Transverse colon (tissue), 4 donors: ENCODE data around the gene KAT8. TPM values are rescaled to one million over a fixed set of nuclear protein-coding genes. Genes with fewer than 3 reads are reported as not detected.

Source experiments
- DNase-seq: peaks from one replicate; pipeline ENCODE4 v3.0.0-alpha.2; 2019
- H3K27ac ChIP-seq, 4 donors: fragments of 200-600 bp; sonication (generic); 2 replicates each; pipeline ENCODE4 v1.5.1; 2016 to 2018; ENCODE audit warnings: inconsistent platforms in 4 of 4
- H3K27me3 ChIP-seq: fragments of 200-600 bp; sonication (generic); 2 replicates; pipeline ENCODE4 v1.5.1; 2017; ENCODE audit warnings: inconsistent platforms
- H3K36me3 ChIP-seq, 4 donors: fragments of 200-600 bp; sonication (generic); 2 replicates each; pipeline ENCODE4 v1.5.1; 2017 to 2019; ENCODE audit warnings: inconsistent platforms in 4 of 4
- H3K4me1 ChIP-seq, 4 donors: fragments of 200-600 bp; sonication (generic); 2 replicates each; pipeline ENCODE4 v1.5.1; 2017 to 2020; ENCODE audit warnings: inconsistent platforms in 4 of 4
- H3K4me3 ChIP-seq, 4 donors: fragments of 200-600 bp; sonication (generic); 1 replicate in 1 of 4; 2 replicates in 3 of 4; pipeline versions ENCODE4 v1.5.1 to v1.6.1; 2017 to 2019; ENCODE audit warnings: inconsistent platforms in 4 of 4
- H3K9me3 ChIP-seq, 2 donors: fragments of 200-600 bp; sonication (generic); 2 replicates each; pipeline ENCODE4 v1.5.1; 2017 to 2019; ENCODE audit warnings: inconsistent platforms in 2 of 2
- CTCF ChIP-seq, 5 experiments: fragments of 200-600 bp in 3 of 5; fragments of 450-650 bp in 2 of 5; sonication (generic) in 3 of 5; IDR thresholded peaks; 1 replicate in 2 of 5; 2 replicates in 3 of 5; pipeline ENCODE4 v1.5.1; 2016 to 2017; ENCODE audit warnings: antibody characterized with exemption in 5 of 5, inconsistent platforms in 3 of 5, mild to moderate bottlenecking in 2 of 5, moderate library complexity in 1 of 5
- EP300 ChIP-seq: sonication (generic); formaldehyde crosslinking; IDR thresholded peaks from one replicate; pipeline ENCODE4 v1.6.1; 2017; ENCODE audit warnings: antibody characterized with exemption, low read depth
- POLR2A ChIP-seq: fragments of 450-650 bp; IDR thresholded peaks from one replicate; pipeline ENCODE4 v1.6.1; 2016; ENCODE audit warnings: antibody characterized with exemption, mild to moderate bottlenecking, moderate library complexity
- POLR2AphosphoS5 ChIP-seq, 3 donors: sonication (generic); formaldehyde crosslinking; IDR thresholded peaks; one replicate each; pipeline ENCODE4 v1.6.1; 2016; ENCODE audit warnings: antibody characterized with exemption in 3 of 3
- WGBS, 2 donors: methylation state at CpG; one replicate each; pipeline ENCODE4 v1.1.5; 2018; ENCODE audit warnings: low coverage in 1 of 2; 5-methylcytosine and 5-hydroxymethylcytosine counted together
- in situ Hi-C, 4 donors: fragments of 200-750 bp; cut with MboI; loops; one replicate each; pipeline versions ENCODE4 v1.15.0 to v1.15.1; 2017; ENCODE audit warnings: low sequenced_read_pairs in 3 of 4, low pct_ligation_motif_present in 1 of 4, low pct_unique_long_range_greater_than_20kb in 1 of 4
- intact Hi-C: fragments of 100-400 bp; cut with DNase I; formaldehyde crosslinking; loops from one replicate; pipeline ENCODE4 v1.15.1; 2023; ENCODE audit warnings: low total_unique reads
- total RNA-seq, 4 donors: library from RNA; depleted of rRNA; stranded (reverse); fragments of >200 nt; gene quantifications; one replicate each; pipeline ENCODE4 v1.1.0, GENCODE V29; 2016

The KAT8 gene
- total RNA-seq, 4 donors from 2014 or later: 61.0 to 93.5 (median 62.1) TPM

DNA sequence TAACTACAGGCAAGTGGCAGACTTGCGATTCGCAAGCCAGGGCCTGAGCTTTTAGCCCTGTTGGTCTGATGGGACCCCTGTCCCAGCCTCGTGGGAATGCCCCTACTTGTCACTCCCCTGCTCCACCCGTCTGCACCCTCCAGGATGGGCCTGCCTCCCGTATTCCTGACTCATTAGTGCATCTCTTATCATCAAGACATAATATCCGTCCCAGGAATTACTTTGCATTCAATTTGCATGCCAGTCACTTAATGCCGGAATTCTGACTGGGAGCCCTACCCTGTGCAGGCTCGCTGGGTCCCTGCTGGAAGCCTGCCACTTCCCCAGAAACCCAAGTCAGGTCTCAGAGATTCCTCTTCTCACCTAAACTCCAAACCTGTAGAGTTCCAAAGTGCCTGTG lies 32.1 kb upstream of the KAT8 start:
- Histone ChIP-seq H3K4me1 (no peaks in the 10 kb centered on the region), H3K27ac (no peak overlapping the region), H3K9me3 (no peaks in the 10 kb centered on the region), H3K4me3 (no peak overlapping the region), H3K27me3 (no peaks in the 10 kb centered on the region), H3K36me3 (peaks cover 0 to 6% (median 2%) of the 10 kb centered on the region in 4 donors)
- TF ChIP-seq POLR2AphosphoS5 (IDR thresholded peaks at IDR 0.05) (no peak), CTCF (IDR thresholded peaks at IDR 0.05) (no peak), POLR2A (no peak), EP300 (no peak)
- WGBS, 2 donors: 81 to 82% methylated on average over 5 to 8 of the region's 8 CpGs
- intact Hi-C loops (no loop called here), in situ Hi-C loops (no loop called here)
- no peak for DNase-seq

GRCh38 chr16:31085873-31086628 lies 31.4 kb upstream of the KAT8 start:
- in situ Hi-C loops: no loop called here

DNA sequence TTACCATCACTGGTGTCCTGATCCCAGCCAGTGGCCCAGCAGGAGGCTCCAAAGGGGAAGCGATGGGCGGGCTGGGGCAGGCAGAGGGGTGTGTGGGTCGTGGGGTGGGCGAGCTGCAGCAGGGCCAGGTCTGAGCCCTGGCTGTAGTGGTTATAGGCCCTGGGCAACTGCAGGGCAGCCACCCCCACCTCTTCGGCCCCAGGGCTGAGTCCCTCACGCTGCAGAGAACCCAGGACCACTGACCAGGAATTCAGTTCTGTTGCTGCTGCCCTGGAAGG lies 30.9 kb upstream of the KAT8 start:
- 88% methylated on average over 6 of the region's 6 CpGs; no CpG with 5 or more reads in 1 of the 2 donors for WGBS, 2 donors
- H3K4me3 ChIP-seq: no peak overlapping the region
- no peak for TF ChIP-seq EP300
- TF ChIP-seq POLR2AphosphoS5 (IDR thresholded peaks at IDR 0.05): no peak
- no peak for TF ChIP-seq CTCF (IDR thresholded peaks at IDR 0.05)
- TF ChIP-seq POLR2A: no peak
- no peaks in the 10 kb centered on the region for H3K36me3 ChIP-seq
- no peaks in the 10 kb centered on the region for H3K9me3 ChIP-seq
- intact Hi-C loops (no loop called here), in situ Hi-C loops (no loop called here)
- H3K27me3 ChIP-seq: no peaks in the 10 kb centered on the region
- H3K4me1 ChIP-seq: no peaks in the 10 kb centered on the region
- DNase-seq: no peak
- H3K27ac ChIP-seq: no peak overlapping the region

More at GRCh38 chr16:31085873-31086628, 31.4 kb upstream of the KAT8 start:
- Histone ChIP-seq H3K27ac (no peak overlapping the region), H3K27me3 (no peaks in the 10 kb centered on the region), H3K9me3 (no peaks in the 10 kb centered on the region), H3K4me1 (no peaks in the 10 kb centered on the region), H3K36me3 (no peaks in the 10 kb centered on the region), H3K4me3 (no peak overlapping the region)
- 89% methylated on average over 18 of the region's 18 CpGs; no CpG with 5 or more reads in 1 of the 2 donors for WGBS, 2 donors
- intact Hi-C loops: no loop called here
- no peak for DNase-seq
- TF ChIP-seq EP300: no peak
- no peak for TF ChIP-seq CTCF (IDR thresholded peaks at IDR 0.05)
- no peak for TF ChIP-seq POLR2A
- TF ChIP-seq POLR2AphosphoS5 (IDR thresholded peaks at IDR 0.05): no peak

DNA sequence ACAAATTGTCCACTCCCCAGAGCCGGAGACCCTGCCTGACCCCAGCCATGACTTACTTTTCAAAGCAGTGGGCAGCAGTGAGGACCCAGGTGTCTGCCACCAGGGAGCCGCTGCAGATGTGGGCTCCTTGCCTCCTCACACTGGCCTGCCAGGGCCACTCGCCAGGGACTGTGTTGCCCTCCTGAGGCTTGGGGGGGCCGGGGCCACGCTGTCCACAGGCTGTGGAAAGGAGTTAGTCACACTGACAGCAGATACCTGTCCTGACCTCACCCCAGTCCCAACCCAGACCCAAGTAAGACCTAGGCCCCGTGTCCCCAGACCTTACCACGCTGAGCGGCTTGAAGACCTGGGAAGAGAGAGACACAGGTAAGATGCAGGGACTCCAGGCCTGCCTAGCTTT lies 30.0 kb upstream of the KAT8 start:
- H3K27me3 ChIP-seq: no peaks in the 10 kb centered on the region
- intact Hi-C loops: no loop called here
- no peaks in the 10 kb centered on the region for H3K4me1 ChIP-seq
- DNase-seq: no peak
- no peak overlapping the region for H3K4me3 ChIP-seq
- H3K27ac ChIP-seq: no peak overlapping the region
- TF ChIP-seq CTCF (IDR thresholded peaks at IDR 0.05): no peak
- TF ChIP-seq EP300: no peak
- TF ChIP-seq POLR2A: no peak
- no peaks in the 10 kb centered on the region for H3K9me3 ChIP-seq
- in situ Hi-C loops: no loop called here
- 92 to 100% methylated on average over 3 to 5 of the region's 8 CpGs for WGBS, 2 donors
- H3K36me3 ChIP-seq: no peaks in the 10 kb centered on the region
